GM19025 (cell line): ENCODE data around the gene PES1.
"Not testable (repeated sequence)": the region's sequence is repeated elsewhere in the genome, so short reads cannot be mapped to it uniquely, and the experiment has no call there.

Experiments
- ATAC-seq: cut with Tn5 transposase; IDR thresholded peaks from one replicate; pipeline ENCODE4 v1.9.1; 2021; ENCODE audit warnings: mild to moderate bottlenecking, low read depth, moderate library complexity; ENCODE audit not compliant: unreplicated experiment

The PES1 gene

GRCh38 chr22:30556388-30556787 lies 35.3 kb downstream of the PES1 start:
- ATAC-seq = no peak

GRCh38 chr22:30555282-30556210 lies 36.2 kb downstream of the PES1 start:
- ATAC-seq = no peak

GRCh38 chr22:30553971-30554370 lies 37.7 kb downstream of the PES1 start:
- no peak for ATAC-seq

GRCh38 chr22:30552719-30553118 lies 39.0 kb downstream of the PES1 start:
- ATAC-seq = no peak

GRCh38 chr22:30551813-30552212 lies 39.9 kb downstream of the PES1 start:
- ATAC-seq = not testable (repeated sequence)

- no peak for ATAC-seq
These were observed 44.5 kb downstream of the PES1 start for GRCh38 chr22:30547188-30547587.

GRCh38 chr22:30546616-30547015 lies 45.1 kb downstream of the PES1 start, which contains the start of gene SEC14L6:
SEC14L6 (minus strand) TSS chr22:30546741; CDS start chr22:30546682, 59 bp downstream.
- no peak for ATAC-seq

GRCh38 chr22:30542811-30543188 lies 48.9 kb downstream of the PES1 start:
- ATAC-seq = no peak

- no peak for ATAC-seq
These were observed 49.5 kb downstream of the PES1 start for GRCh38 chr22:30541961-30542810.

- ATAC-seq = not testable (repeated sequence)
These were observed 50.2 kb downstream of the PES1 start for GRCh38 chr22:30541511-30541910.

GRCh38 chr22:30539368-30539767 lies 52.3 kb downstream of the PES1 start:
- ATAC-seq = no peak

- ATAC-seq = no peak
These were observed 53.4 kb downstream of the PES1 start for GRCh38 chr22:30538280-30538679.

- no peak for ATAC-seq
These were observed 54.5 kb downstream of the PES1 start for GRCh38 chr22:30537083-30537731.

GRCh38 chr22:30535182-30535581 lies 56.5 kb downstream of the PES1 start:
- ATAC-seq = no peak

GRCh38 chr22:30531651-30532608 lies 59.8 kb downstream of the PES1 start:
- ATAC-seq = no peak

- no peak for ATAC-seq
These were observed 65.1 kb downstream of the PES1 start for GRCh38 chr22:30526656-30527055.
